GM18907 (cell line): ENCODE measurements around the gene ZBTB47.

ENCODE experiments used
- ATAC-seq: cut with Tn5 transposase; IDR thresholded peaks from one replicate; pipeline ENCODE4 v1.9.1; 2021; ENCODE audit warnings: mild to moderate bottlenecking, moderate library complexity; ENCODE audit not compliant: unreplicated experiment

ZBTB47 gene

DNA sequence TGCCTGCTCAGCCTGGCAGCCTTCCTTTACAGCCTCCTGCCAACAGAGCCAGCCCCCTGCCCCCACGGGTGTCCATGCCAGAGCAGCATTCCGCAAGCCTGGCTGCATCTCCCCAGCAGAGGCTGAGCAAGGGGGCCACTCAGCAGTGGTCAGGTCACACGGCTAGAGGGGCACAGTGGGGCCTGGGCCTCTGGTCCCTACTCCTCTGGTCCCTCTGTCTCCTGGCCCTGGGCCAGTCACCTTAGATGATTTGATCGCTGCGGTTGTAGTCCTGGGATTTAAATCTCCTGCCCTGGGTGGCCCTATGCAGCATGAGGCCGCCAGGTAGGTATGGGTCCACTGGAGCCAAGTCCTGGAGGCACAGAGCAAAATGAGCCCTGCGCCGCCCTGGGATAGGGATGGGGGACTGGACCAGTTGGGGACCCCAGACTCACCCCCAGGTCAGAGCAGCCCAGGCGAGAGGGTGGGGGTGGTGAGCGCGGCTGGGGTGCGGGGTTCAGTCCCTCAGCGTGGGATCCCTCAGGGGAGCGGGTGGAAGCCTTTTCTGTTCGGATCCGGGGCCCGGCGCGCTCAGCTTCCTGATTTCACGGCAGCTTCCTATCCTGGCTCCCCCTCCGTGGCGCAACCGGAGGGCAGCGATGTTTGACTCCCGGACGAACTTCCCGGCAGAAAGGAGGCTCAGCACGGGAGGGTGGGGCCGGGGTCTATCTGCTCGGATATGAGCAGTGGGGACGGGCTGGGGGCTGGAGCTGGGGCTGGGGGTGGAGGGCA, at the start of gene ZBTB47:
ZBTB47 (plus strand) TSS at position 138 of the 771 bp plus-strand sequence. CDS start 4,659 bp downstream, outside the sequence.
- no peak for ATAC-seq

DNA sequence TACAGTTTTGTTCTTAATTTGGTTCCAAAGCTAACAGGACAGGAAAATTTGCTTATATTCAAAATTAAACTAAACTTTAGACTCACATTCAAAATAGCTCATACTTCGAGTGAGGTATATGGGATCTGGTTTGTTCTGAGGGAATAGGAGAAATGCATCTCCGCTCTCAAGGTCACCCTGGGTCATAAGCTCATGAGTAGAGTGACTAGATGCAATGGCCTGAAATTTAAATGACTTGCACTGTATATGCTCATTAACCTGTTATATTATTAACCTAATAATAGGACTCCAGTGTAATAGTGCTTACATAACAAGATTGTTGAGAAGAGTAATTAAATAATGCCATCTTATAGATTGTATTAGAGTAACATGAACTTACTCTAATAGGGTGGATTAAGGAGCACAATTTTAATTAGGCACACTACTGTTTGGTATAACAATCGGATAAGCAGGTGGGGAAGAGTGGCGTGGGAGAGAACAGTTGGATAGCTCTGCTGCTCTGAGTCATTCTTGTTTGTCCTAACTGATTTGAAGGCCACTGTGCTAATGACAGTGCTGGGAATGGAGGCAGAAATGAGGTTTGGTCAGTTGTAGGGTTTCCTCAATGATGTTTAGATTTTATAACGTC, 47.8 kb upstream of the ZBTB47 start:
- no peak for ATAC-seq

DNA sequence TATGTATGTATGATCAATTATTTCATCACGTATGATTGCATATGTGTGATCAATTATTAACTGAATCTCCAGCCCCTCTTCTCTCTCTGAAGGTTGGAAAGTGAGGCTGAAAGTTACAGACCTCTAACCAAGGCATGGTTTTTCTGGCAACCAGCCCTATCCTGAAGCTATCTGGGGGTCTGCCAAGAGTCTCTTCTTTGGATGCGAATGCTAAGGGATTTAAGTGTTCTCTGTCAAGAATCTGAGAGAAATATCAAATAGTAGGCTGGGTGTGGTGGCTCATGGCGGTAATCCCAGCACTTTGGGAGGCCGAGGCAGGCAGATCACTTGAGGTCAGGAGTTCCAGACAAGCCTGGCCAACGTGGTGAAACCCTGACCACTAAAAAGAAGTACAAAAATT, 44.9 kb upstream of the ZBTB47 start:
- ATAC-seq, result no peak

DNA sequence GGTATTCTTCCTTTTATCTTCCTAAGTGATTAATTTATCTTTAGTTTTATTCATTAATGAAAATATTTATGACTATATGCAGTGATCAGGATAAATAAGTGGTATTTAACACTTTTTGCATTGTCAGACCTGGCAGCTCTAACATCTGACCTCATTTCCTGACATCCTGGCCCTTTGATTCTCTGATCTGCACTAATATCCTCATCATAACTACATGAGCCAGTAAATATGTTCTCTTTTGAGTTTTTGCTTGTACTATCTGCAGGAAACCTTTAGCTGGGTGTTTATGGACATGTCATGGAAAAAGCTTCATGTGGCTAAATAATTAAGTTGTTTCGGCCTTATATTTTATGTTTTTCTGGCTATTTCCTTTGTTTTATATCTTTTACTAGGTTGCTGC, 42.5 kb upstream of the ZBTB47 start:
- no peak for ATAC-seq

DNA sequence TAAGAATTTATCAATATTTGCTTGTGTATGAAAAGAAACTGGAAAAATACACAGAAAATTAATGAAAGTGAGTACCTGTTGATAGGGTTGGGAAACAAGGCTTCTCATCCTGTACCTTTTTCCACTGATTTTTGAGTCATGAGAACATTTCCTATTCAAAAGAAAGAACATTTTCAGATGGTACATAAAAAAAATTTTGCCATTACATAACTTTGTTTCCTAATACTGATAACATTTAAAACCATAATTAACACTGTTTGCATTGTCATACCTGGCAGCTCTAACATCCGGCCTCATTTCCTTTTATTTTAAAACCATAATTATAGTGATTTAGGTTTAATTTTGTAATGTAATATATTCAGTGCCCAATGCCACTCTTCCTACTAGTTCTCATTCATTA, 41.3 kb upstream of the ZBTB47 start:
- no peak for ATAC-seq

DNA sequence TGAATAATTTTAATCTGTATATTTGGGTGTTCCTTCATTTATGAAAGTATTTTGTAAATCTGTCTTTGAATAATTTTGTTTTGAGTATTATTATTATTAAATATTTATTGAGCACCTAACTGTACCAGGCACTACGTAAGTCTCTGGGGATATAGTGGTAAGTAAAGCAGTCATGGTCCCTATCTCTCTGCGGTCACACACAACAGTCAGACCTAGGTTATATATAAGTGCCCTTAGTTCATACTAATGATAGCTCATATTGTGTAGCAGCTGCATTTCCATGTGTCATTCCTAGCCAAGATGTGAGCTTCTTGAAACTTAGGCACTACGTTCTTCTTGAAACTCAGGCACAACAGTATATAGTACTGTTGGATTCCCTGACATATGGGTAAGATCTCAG, 40.6 kb upstream of the ZBTB47 start:
- peak; percentile 80 for ATAC-seq

DNA sequence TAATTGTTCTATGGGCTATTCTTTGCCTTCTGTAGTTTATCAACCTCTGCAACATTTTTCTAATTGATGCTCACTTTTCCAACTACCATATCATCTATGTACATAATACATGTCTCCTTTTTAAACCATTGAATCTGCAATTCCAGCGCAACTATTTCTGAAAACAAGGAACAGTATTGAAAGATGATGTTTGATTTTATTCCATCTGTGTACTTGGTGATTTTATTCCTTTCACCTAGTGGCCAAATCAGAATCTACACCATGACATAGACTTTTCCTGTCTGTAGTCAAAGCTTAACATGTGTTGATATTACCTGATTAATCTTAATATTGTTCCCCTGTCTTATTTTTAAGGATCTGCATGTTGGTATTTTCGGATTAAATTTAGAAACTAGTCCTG, 40.0 kb upstream of the ZBTB47 start:
- ATAC-seq, result no peak

DNA sequence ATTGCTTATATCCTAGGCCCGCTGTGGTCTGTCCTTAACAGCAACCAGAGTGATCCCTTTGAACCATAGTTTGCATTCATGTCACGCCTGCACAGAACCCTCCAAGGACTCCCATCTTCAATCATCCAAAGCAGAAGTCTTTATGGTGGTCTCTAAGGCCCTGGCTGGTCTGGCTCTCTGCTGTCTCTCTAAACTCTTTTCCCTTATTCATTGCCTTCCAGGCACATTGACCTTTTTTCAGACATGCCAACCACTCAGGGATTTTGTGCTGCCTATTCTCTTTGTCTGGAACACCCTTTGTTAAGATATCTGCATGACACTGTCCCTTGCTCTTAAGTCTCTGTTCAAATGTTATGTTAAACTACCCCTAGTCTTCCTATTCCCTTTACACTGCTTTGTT, 21.9 kb upstream of the ZBTB47 start:
- ATAC-seq, result no peak

DNA sequence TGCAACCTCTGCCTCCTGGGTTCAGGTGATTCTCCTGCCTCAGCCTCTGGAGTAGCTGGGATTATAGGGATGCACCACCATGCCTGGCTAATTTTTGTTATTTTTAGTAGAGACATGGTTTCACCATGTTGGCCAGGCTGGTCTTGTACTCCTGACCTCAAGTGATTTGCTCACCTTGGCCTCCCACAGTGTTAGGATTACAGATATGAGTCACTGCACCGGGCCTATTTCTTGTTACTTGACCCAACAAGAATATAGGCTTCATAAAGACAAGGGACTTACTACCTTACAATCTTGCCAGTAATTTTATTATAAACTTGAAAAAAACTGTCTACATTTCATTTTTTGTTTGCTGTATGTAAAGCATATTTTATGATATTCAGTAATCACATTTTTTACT, 21.4 kb upstream of the ZBTB47 start:
- no peak for ATAC-seq

DNA sequence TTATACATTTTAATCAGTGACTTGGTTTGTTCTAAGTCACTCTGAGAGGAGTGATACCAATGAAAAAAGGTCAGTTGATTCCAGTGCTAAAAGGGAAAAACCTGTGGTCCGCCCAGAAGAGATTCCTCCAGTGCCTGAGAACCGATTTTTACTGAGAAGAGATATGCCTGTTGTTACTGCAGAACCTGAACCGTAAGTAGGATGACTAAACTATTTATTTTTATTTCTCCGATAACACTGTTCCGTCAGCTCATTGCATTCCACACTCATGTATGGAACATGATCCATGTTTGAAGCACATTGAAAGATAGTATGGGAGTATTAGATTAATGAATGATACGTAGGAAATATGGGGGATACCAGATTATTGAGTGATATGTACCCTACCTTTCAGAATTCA, 20.0 kb upstream of the ZBTB47 start:
- ATAC-seq, result no peak

DNA sequence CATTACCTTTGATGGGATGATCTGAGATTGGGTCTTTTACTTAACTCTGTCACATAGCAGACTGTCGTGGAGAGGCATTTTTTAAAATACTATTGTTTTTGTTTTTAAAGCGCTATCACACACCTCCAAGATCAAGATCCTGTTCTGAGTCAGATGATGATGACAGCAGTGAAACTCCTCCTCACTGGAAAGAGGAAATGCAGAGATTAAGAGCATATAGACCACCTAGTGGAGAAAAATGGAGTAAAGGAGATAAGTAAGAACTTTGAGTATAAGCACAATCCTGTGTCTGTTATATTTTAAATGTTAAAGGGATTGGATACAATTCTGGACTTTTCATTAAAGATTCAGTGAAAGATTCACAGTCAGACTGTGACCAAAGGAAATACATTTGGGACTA, 18.4 kb upstream of the ZBTB47 start:
- ATAC-seq, result no peak

DNA sequence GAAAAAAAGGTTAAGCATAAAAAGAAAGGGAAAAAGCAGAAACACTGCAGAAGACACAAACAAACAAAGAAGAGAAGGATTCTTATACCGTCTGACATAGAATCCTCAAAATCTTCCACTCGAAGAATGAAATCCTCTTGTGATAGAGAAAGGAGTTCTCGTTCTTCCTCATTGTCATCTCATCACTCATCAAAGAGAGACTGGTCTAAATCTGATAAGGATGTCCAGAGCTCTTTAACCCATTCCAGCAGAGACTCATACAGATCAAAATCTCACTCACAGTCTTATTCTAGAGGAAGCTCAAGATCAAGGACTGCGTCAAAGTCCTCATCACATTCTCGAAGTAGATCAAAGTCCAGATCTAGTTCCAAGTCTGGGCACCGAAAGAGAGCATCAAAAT, 16.5 kb upstream of the ZBTB47 start:
- ATAC-seq, result no peak

DNA sequence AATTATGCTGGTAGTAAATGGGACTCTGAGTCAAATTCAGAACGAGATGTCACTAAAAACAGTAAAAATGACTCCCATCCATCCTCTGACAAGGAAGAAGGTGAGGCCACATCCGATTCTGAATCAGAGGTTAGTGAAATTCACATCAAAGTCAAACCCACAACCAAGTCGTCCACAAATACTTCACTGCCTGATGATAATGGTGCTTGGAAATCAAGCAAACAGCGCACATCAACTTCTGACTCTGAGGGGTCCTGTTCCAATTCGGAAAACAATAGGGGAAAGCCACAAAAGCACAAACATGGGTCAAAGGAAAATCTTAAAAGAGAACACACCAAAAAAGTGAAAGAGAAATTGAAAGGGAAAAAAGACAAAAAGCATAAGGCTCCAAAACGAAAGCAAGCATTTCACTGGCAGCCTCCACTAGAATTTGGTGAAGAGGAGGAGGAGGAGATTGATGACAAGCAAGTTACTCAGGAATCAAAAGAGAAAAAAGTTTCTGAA, 15.1 kb upstream of the ZBTB47 start:
- no peak for ATAC-seq

DNA sequence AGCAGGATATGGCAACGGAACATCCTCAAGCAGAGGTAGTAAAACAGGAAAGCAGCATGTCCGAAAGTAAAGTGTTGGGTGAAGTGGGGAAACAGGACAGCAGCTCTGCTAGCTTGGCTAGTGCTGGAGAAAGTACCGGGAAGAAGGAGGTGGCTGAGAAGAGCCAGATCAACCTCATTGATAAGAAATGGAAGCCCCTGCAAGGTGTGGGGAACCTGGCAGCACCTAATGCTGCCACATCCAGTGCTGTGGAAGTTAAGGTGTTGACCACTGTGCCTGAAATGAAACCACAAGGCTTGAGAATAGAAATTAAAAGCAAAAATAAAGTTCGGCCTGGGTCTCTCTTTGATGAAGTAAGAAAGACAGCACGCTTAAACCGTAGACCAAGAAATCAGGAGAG, 14.3 kb upstream of the ZBTB47 start:
- no peak for ATAC-seq

DNA sequence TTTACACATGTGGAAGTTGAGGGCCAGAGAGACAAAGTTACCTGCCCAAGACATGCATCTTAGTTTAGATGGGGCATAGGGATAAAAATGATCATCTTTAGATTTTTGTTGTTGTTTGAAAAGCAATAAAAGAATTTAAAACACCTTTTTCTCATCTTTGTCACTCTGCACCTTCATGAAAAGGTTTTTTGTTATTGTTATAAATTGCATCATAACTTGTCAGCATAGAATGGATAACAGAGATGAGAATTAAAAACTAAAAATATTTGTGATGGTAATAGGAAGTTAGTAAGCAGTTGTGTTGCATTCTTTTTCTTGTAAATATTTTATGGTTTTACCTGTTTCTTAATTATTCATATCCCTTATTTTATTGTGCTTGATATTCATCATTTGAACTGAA, 13.4 kb upstream of the ZBTB47 start:
- no peak for ATAC-seq

DNA sequence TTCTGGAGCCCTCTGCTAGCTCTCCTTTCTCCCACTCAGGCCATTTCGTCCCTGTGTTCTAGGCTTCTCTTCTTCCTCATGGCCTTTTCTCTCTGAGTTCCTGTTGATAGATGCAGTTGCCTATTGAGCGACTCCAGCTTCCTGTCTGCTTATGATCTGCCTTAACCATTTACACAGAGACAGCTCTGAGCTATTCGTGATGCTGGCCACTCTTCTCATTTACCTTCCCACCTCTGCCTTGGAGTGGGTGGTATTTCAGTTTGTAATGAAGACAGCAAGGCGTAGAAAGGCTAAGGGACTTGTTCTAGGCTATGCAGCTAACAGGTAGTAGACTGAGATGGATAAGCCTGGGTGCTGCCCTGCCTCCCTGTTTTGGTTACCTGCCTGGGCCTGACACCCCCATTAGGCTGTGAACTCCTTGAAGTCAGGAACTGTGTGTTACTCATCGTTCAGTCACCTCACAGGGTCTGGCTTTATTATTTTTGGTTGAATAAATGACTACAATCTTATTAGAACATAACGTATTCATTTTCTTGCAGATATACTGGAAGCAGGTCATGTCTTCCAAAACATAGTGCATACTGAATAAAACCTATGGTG, 12.6 kb upstream of the ZBTB47 start:
- ATAC-seq, result no peak

DNA sequence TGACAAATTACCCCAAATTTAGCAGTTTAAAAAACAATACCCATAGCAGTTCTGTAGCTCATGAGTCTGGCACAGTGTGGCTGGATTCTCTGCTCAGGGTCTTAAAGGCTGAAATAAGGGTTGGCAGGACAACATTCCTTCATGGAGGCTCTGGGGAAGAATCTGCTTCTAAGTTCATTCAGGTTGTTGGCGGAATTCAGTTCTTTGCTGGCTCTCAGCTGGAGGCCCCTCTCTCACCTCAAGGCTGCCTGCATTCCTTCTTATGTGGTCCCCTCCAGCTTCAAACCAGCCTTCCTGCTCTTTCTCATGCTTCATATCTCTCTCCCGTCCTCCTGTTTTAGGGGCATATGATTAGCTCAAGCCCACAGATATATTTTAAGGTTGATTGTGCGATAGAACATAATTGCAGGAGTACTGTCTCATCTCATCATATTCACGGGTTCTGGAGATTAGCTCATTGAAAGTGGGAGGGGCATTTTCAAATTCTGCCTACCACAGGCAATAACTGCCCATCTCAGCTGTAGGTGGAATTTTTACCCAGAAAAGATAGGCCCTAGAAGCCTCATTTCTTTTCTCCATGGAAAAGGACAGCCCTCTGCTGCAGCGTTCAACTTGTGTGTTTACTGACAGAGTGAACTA, 5.6 kb upstream of the ZBTB47 start:
- no peak for ATAC-seq

DNA sequence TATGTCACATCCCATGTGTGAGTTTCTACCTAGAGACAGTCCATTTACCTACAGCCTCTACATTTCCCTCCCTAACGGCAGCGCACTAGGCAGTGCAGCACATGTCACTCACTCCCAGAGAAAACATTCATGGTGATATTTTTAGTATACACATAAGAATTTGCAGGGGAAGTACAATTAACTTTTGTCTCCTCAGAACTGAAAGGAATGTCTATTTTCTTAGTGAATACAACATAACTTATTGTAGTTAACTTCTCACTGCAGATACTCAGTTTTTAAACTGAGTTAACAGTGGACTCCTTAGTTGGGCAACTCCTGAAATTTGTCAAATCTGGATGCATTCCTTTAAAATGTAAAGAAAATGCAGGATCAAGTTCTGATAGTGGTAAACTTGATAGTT, 4.5 kb upstream of the ZBTB47 start:
- no peak for ATAC-seq

DNA sequence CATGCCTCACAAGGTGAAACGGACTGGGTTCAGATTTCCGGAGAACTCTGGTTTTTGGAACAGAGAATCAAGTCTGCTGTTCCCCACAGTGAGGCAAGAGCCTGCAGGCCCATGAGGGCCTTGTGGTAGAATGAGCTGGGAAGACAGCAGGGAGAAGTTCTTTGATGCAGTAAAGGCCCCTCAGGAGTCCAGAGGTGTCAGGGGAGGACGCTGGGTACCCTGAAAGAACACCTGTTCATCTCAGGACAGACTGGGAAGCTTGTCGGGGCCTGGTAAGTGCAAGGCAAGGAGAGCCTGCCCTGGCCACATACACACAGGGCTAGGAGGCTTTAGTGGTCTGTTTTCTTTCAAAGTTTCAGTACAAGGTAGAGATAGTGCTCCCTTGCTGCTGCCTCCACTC, 3.7 kb upstream of the ZBTB47 start:
- no peak for ATAC-seq

DNA sequence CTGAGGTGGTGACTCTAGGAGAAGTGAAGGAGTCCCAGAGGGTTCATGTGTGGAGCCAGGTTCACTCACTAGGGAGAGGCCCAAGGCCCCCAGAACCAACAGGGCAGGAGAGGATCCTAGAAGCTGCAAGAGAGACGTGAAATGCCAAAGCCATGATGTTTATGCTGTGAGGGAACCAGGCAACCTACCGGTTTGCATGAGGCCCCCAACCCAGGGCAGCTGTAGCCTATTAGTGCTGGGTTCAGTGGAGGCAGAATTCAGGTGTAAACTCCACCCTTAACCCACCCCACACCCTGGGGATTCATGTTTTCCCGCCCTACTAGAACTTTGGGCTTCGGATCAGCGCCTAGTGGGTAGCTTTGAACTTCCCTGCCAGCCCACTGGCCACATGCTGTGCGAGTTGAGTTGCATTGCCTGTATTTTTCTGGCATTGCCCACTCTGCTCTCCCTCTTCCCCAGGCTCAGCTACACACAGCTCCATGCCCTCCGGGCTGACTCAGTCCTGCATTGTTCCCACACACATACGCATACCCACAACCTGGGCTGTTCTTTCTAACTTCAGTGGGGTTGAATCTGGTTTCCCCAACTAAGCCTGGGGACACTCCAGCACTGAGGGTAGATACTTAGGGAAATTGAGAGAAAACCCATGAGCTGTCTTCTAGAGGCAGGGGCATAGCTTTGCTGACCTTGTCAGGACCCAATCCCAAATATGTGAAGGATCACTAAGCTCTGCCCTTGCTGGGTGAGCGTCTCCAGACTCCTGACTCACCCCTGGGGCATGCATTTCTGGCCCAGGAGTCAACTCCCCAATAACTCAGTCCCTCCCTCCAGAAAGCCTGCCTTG, 2.0 kb upstream of the ZBTB47 start:
- no peak for ATAC-seq

DNA sequence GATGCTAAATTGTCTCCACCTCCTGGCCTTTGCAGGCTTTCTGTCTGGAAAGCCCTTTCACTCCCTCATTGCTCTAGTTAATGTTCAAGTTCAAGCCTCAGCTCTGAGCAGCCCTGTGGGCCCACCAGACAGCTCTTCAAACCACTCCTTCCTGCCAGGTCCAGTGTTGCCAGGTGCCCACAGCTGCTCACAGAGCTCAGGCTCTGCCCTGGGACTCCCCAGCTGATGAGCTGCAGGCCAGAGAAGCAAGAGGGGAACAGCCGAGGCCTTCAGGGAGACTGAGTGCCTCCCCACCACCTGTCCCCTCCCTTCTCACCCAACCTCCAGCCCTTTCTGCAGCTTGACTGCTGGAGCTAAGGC, 1.3 kb upstream of the ZBTB47 start:
- ATAC-seq, result peak; percentile 38
